OCI-LY1 (cell line): ENCODE data around the gene POM121.
"Not testable (repeated sequence)": the region's sequence is repeated elsewhere in the genome, so short reads cannot be mapped to it uniquely, and the experiment has no call there.

Experiments used
- H2AFZ ChIP-seq: fragments of 200-600 bp; sonication (generic), shearing (Covaris generic); 2 replicates; pipeline ENCODE4 v1.6.0; 2014; ENCODE audit warnings: antibody characterized with exemption, mild to moderate bottlenecking, low read length
- H3F3A ChIP-seq: fragments of 200-600 bp; sonication (generic), shearing (Covaris generic); 2 replicates; pipeline ENCODE4 v1.6.0; 2014; ENCODE audit warnings: mild to moderate bottlenecking, antibody characterized with exemption, low read length, moderate library complexity; ENCODE audit not compliant: insufficient read depth
- H3K27ac ChIP-seq: fragments of 200-600 bp; sonication (generic); 2 replicates; pipeline ENCODE4 v1.5.1; 2014; ENCODE audit warnings: low read length, mixed run types, mild to moderate bottlenecking, low read depth; ENCODE audit not compliant: poor library complexity, severe bottlenecking
- H3K27me3 ChIP-seq: fragments of 200-600 bp; sonication (generic); 2 replicates; pipeline ENCODE4 v1.6.0; 2014; ENCODE audit warnings: antibody characterized with exemption, mild to moderate bottlenecking, low read length, moderate library complexity; ENCODE audit not compliant: insufficient read depth
- H3K36me3 ChIP-seq: fragments of 200-600 bp; sonication (generic); 2 replicates; pipeline ENCODE4 v1.6.1; 2014; ENCODE audit warnings: mild to moderate bottlenecking, antibody characterized with exemption, low read length, moderate library complexity, mixed read lengths; ENCODE audit not compliant: insufficient read depth
- H3K4me1 ChIP-seq: fragments of 200-600 bp; sonication (generic); 2 replicates; pipeline ENCODE4 v1.5.1; 2014; ENCODE audit warnings: mild to moderate bottlenecking, low read length, moderate library complexity; ENCODE audit not compliant: insufficient read depth, severe bottlenecking
- H3K4me2 ChIP-seq: fragments of 200-600 bp; sonication (generic), shearing (Covaris generic); 2 replicates; pipeline ENCODE4 v1.6.1; 2014; ENCODE audit warnings: low read length
- H3K4me3 ChIP-seq: fragments of 200-600 bp; sonication (generic); 2 replicates; pipeline ENCODE4 v1.5.1; 2014; ENCODE audit warnings: low read length, low read depth, mild to moderate bottlenecking, mixed read lengths; ENCODE audit not compliant: poor library complexity, severe bottlenecking
- H3K79me2 ChIP-seq: fragments of 200-600 bp; shearing (Covaris generic); 2 replicates; pipeline ENCODE4 v1.6.1; 2016; ENCODE audit warnings: mixed run types, low read length, mixed read lengths; ENCODE audit not compliant: insufficient read depth
- H3K9ac ChIP-seq: fragments of 200-600 bp; sonication (generic), shearing (Covaris generic); 2 replicates; pipeline ENCODE4 v1.6.1; 2014; ENCODE audit warnings: mild to moderate bottlenecking, low read length, mixed read lengths
- H3K9me2 ChIP-seq: fragments of 200-600 bp; sonication (generic), shearing (Covaris generic); 2 replicates; pipeline ENCODE4 v1.6.1; 2014; ENCODE audit warnings: low read depth, mild to moderate bottlenecking, low read length, mixed read lengths
- H3K9me3 ChIP-seq: fragments of 200-600 bp; shearing (Covaris generic); 2 replicates; pipeline ENCODE4 v1.6.1; 2014; ENCODE audit warnings: low read length, mixed read lengths
- H4K20me1 ChIP-seq: fragments of 200-600 bp; sonication (generic), shearing (Covaris generic); 2 replicates; pipeline ENCODE4 v1.6.0; 2016; ENCODE audit warnings: mild to moderate bottlenecking, low read length; ENCODE audit not compliant: insufficient read depth

Gene POM121

GRCh38 chr7:72966892-72967291 lies 42.0 kb downstream of the POM121 start:
- H2AFZ ChIP-seq, H3F3A ChIP-seq, H3K36me3 ChIP-seq, H3K9me2 ChIP-seq, H3K79me2 ChIP-seq, H3K27ac ChIP-seq, H4K20me1 ChIP-seq, H3K9me3 ChIP-seq, H3K9ac ChIP-seq, H3K27me3 ChIP-seq, H3K4me2 ChIP-seq, H3K4me1 ChIP-seq, H3K4me3 ChIP-seq: not testable (repeated sequence)

GRCh38 chr7:72968980-72969516 lies 44.2 kb downstream of the POM121 start, which contains the start of gene TRIM74:
TRIM74 (minus strand) TSS chr7:72969466; CDS start chr7:72966157, 3,309 bp downstream.
- not testable (repeated sequence) for H3K9me3 ChIP-seq, H3K4me1 ChIP-seq, H3K79me2 ChIP-seq, H3F3A ChIP-seq, H3K9me2 ChIP-seq, H3K27me3 ChIP-seq, H3K4me2 ChIP-seq, H2AFZ ChIP-seq, H3K9ac ChIP-seq, H3K27ac ChIP-seq, H3K36me3 ChIP-seq, H3K4me3 ChIP-seq, H4K20me1 ChIP-seq

GRCh38 chr7:72969688-72970087 lies 44.8 kb downstream of the POM121 start:
- not testable (repeated sequence) for H3K9ac ChIP-seq, H4K20me1 ChIP-seq, H3K27ac ChIP-seq, H3K79me2 ChIP-seq, H3K9me3 ChIP-seq, H3K4me1 ChIP-seq, H3K4me2 ChIP-seq, H3K36me3 ChIP-seq, H3K4me3 ChIP-seq, H2AFZ ChIP-seq, H3F3A ChIP-seq, H3K27me3 ChIP-seq, H3K9me2 ChIP-seq

DNA sequence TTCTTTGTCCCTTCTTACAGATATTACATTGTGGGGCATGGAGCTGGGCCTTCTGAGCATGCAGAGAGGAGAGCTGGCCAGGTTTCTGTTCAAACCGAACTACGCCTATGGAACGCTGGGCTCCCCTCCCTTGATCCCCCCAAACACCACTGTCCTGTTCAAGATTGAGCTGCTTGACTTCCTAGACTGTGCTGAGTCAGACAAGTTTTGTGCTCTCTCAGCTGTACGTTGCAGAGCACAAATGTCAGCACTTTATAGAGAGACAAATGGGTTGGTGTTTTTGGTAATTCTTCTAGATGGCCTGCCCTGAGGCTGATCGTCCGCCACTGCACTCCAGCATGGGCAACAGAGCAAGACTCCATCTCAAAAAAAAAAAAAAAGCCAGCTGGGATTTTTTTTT lies 46.6 kb downstream of the POM121 start:
- not testable (repeated sequence) for H3K27ac ChIP-seq, H2AFZ ChIP-seq, H3K9ac ChIP-seq, H3F3A ChIP-seq, H3K4me1 ChIP-seq, H3K4me3 ChIP-seq, H3K9me3 ChIP-seq, H4K20me1 ChIP-seq, H3K4me2 ChIP-seq, H3K79me2 ChIP-seq, H3K27me3 ChIP-seq, H3K9me2 ChIP-seq, H3K36me3 ChIP-seq

GRCh38 chr7:72974781-72975180 lies 49.9 kb downstream of the POM121 start:
- H4K20me1 ChIP-seq, H3K9me2 ChIP-seq, H3K4me3 ChIP-seq, H3K4me2 ChIP-seq, H3K27me3 ChIP-seq, H3K4me1 ChIP-seq, H3K36me3 ChIP-seq, H3K79me2 ChIP-seq, H3F3A ChIP-seq, H3K9ac ChIP-seq, H2AFZ ChIP-seq, H3K9me3 ChIP-seq, H3K27ac ChIP-seq: not testable (repeated sequence)

- not testable (repeated sequence) for H3K9me2 ChIP-seq, H2AFZ ChIP-seq, H3K27me3 ChIP-seq, H3F3A ChIP-seq, H3K4me3 ChIP-seq, H3K79me2 ChIP-seq, H3K36me3 ChIP-seq, H3K4me1 ChIP-seq, H3K9me3 ChIP-seq, H4K20me1 ChIP-seq, H3K4me2 ChIP-seq, H3K9ac ChIP-seq, H3K27ac ChIP-seq
Measured at GRCh38 chr7:72975656-72976286, 50.9 kb downstream of the POM121 start.

DNA sequence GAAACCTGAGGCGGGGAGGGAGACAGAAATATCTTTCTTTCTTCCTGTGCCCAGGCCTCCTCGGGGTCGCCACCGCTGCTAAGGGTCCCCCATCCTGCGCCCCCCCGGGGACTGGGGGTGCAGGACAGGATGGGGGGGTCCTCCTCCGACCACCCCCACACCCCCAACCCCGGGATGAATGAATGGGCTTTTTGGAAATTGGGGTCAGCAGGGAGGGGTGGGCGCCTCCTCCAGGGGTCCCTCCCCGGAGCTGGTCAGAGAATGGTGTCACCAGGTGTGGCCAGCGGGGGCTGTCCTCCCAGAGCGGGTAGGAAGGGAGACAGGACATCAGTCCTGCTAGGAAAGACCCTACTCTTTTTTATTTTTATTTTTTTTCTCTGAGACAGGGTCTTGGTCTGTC lies 51.5 kb downstream of the POM121 start:
- not testable (repeated sequence) for H4K20me1 ChIP-seq, H3K9ac ChIP-seq, H3K79me2 ChIP-seq, H3K4me1 ChIP-seq, H2AFZ ChIP-seq, H3K27ac ChIP-seq, H3K9me2 ChIP-seq, H3F3A ChIP-seq, H3K9me3 ChIP-seq, H3K27me3 ChIP-seq, H3K36me3 ChIP-seq, H3K4me2 ChIP-seq, H3K4me3 ChIP-seq

GRCh38 chr7:72980382-72980781 lies 55.5 kb downstream of the POM121 start:
- H3K9me3 ChIP-seq, H3K4me1 ChIP-seq, H4K20me1 ChIP-seq, H3K9ac ChIP-seq, H3K27ac ChIP-seq, H3K4me2 ChIP-seq, H3F3A ChIP-seq, H3K27me3 ChIP-seq, H3K79me2 ChIP-seq, H2AFZ ChIP-seq, H3K4me3 ChIP-seq, H3K9me2 ChIP-seq, H3K36me3 ChIP-seq: not testable (repeated sequence)
